IgD-negative memory B cell (primary cell): ENCODE measurements around the gene CARHSP1. TPM values are rescaled to one million over a fixed set of nuclear protein-coding genes. Genes with fewer than 3 reads are reported as not detected.
A peak's percentile ranks its signal among the peaks of the same experiment; 100 is the strongest.
"Not testable (repeated sequence)": the region's sequence is repeated elsewhere in the genome, so short reads cannot be mapped to it uniquely, and the experiment has no call there.

Experiments
- H3K27ac Mint-ChIP-seq, 3 donors: one replicate each; pipeline ENCODE4 v1.8.0; 2020 to 2022; ENCODE audit warnings: mild to moderate bottlenecking in 3 of 3, mixed read lengths in 3 of 3, moderate library complexity in 1 of 3
- H3K27me3 Mint-ChIP-seq: one replicate; pipeline ENCODE4 v1.8.0; 2021; ENCODE audit warnings: mixed read lengths
- H3K36me3 Mint-ChIP-seq: one replicate; pipeline ENCODE4 v1.8.0; 2020; ENCODE audit warnings: mild to moderate bottlenecking, mixed read lengths
- H3K4me1 Mint-ChIP-seq, 3 donors: one replicate each; pipeline ENCODE4 v1.8.0; 2020 to 2022; ENCODE audit warnings: mixed read lengths in 3 of 3, mild to moderate bottlenecking in 1 of 3
- H3K4me3 Mint-ChIP-seq, 4 donors: one replicate each; pipeline ENCODE4 v1.8.0; 2020 to 2022; ENCODE audit warnings: mild to moderate bottlenecking in 4 of 4, mixed read lengths in 4 of 4, moderate library complexity in 3 of 4
- H3K9me3 Mint-ChIP-seq, 3 donors: one replicate each; pipeline ENCODE4 v1.8.0; 2020 to 2021; ENCODE audit warnings: mixed read lengths in 3 of 3, mild to moderate bottlenecking in 1 of 3
- polyA plus RNA-seq: library from polyadenylated mRNA; unstranded; fragments of 300-500 nt; fragmentation: Illumina TruSeq; gene quantifications from one replicate; pipeline ENCODE4 v1.2.3, GENCODE V29; 2021

Gene CARHSP1
- 36.4 TPM for polyA plus RNA-seq

- Mint-ChIP-seq H3K4me1 (peaks cover 37 to 45% (median 37%) of the 10 kb centered on the region in 3 donors), H3K9me3 (no peaks in the 10 kb centered on the region), H3K4me3 (peak within 1 kb of the TSS; percentile 89 to 98 (median 92)), H3K27ac (peak within 1 kb of the TSS; percentile 71 to 91 (median 87)), H3K27me3 (no peaks in the 10 kb centered on the region), H3K36me3 (no peaks in the 10 kb centered on the region)
Observed at GRCh38 chr16:8868416-8869211, at the start of gene CARHSP1. Gene CARHSP1 (minus strand): TSS chr16:8869006. CDS start chr16:8859328, 9,678 bp downstream.

GRCh38 chr16:8917336-8917735 is 48.5 kb upstream of the CARHSP1 start:
- H3K27me3 Mint-ChIP-seq, H3K9me3 Mint-ChIP-seq, H3K4me3 Mint-ChIP-seq, H3K36me3 Mint-ChIP-seq: not testable (repeated sequence)
- peaks cover 0 to 13% (median 8%) of the 10 kb centered on the region in 3 donors for H3K4me1 Mint-ChIP-seq
- peak overlapping the region in 2 of 3 donors; percentile 26 to 77 for H3K27ac Mint-ChIP-seq

GRCh38 chr16:8916541-8917225 is 47.9 kb upstream of the CARHSP1 start:
- Mint-ChIP-seq H3K27me3 (no peaks in the 10 kb centered on the region), H3K4me3 (no peak overlapping the region), H3K4me1 (peaks cover 0 to 13% (median 8%) of the 10 kb centered on the region in 3 donors), H3K9me3 (no peaks in the 10 kb centered on the region), H3K27ac (peak overlapping the region in 2 of 3 donors; percentile 26 to 77), H3K36me3 (peaks cover 8% of the 10 kb centered on the region)

- H3K27ac Mint-ChIP-seq, result peak overlapping the region in 1 of 3 donors; percentile 61
Observed at GRCh38 chr16:8915722-8916301, 47.0 kb upstream of the CARHSP1 start.

GRCh38 chr16:8914098-8914497 is 45.3 kb upstream of the CARHSP1 start:
- Mint-ChIP-seq H3K36me3 (peaks cover 2% of the 10 kb centered on the region), H3K9me3 (no peaks in the 10 kb centered on the region), H3K4me3 (no peak overlapping the region), H3K27me3 (no peaks in the 10 kb centered on the region), H3K27ac (peak overlapping the region in 1 of 3 donors; percentile 53), H3K4me1 (peaks cover 1 to 9% (median 7%) of the 10 kb centered on the region in 3 donors)

More at GRCh38 chr16:8915722-8916301, 47.0 kb upstream of the CARHSP1 start:
- Mint-ChIP-seq H3K36me3 (peaks cover 8% of the 10 kb centered on the region), H3K4me3 (no peak overlapping the region), H3K27me3 (no peaks in the 10 kb centered on the region), H3K4me1 (peaks cover 0 to 13% (median 9%) of the 10 kb centered on the region in 3 donors), H3K9me3 (no peaks in the 10 kb centered on the region)

GRCh38 chr16:8912793-8913192 is 44.0 kb upstream of the CARHSP1 start:
- Mint-ChIP-seq H3K4me1 (peaks cover 1 to 9% (median 7%) of the 10 kb centered on the region in 3 donors), H3K36me3 (no peaks in the 10 kb centered on the region), H3K4me3 (no peak overlapping the region), H3K27me3 (no peaks in the 10 kb centered on the region), H3K9me3 (no peaks in the 10 kb centered on the region), H3K27ac (no peak overlapping the region)

- Mint-ChIP-seq H3K4me3 (no peak overlapping the region), H3K27me3 (no peaks in the 10 kb centered on the region), H3K36me3 (no peaks in the 10 kb centered on the region), H3K4me1 (peaks cover 0 to 5% (median 1%) of the 10 kb centered on the region in 3 donors), H3K9me3 (no peaks in the 10 kb centered on the region), H3K27ac (no peak overlapping the region)
Observed at GRCh38 chr16:8910811-8911210, 42.0 kb upstream of the CARHSP1 start.

- H3K4me3 Mint-ChIP-seq, result no peak overlapping the region
- no peaks in the 10 kb centered on the region for H3K36me3 Mint-ChIP-seq
- peak overlapping the region in 1 of 3 donors; percentile 64 for H3K27ac Mint-ChIP-seq
- H3K4me1 Mint-ChIP-seq, result peaks cover 0 to 5% (median 1%) of the 10 kb centered on the region in 3 donors
- H3K27me3 Mint-ChIP-seq, result no peaks in the 10 kb centered on the region
- H3K9me3 Mint-ChIP-seq, result no peaks in the 10 kb centered on the region
Observed at GRCh38 chr16:8908810-8909468, 40.1 kb upstream of the CARHSP1 start.

- Mint-ChIP-seq H3K27ac (peak overlapping the region in 1 of 3 donors; percentile 71), H3K4me3 (no peak overlapping the region), H3K9me3 (no peaks in the 10 kb centered on the region), H3K4me1 (peaks cover 0 to 5% (median 1%) of the 10 kb centered on the region in 3 donors), H3K36me3 (peaks cover 6% of the 10 kb centered on the region), H3K27me3 (no peaks in the 10 kb centered on the region)
Observed at GRCh38 chr16:8907096-8907495, 38.3 kb upstream of the CARHSP1 start.

- Mint-ChIP-seq H3K27me3 (no peaks in the 10 kb centered on the region), H3K27ac (peak overlapping the region in 1 of 3 donors; percentile 71), H3K36me3 (peaks cover 6% of the 10 kb centered on the region), H3K9me3 (no peaks in the 10 kb centered on the region), H3K4me3 (peak overlapping the region in 1 of 4 donors; percentile 12), H3K4me1 (peaks cover 0 to 1% (median 1%) of the 10 kb centered on the region in 3 donors)
Observed at GRCh38 chr16:8905795-8906591, 37.2 kb upstream of the CARHSP1 start.

GRCh38 chr16:8905168-8905762 is 36.5 kb upstream of the CARHSP1 start:
- Mint-ChIP-seq H3K4me1 (peaks cover 0 to 1% (median 0%) of the 10 kb centered on the region in 3 donors), H3K4me3 (no peak overlapping the region), H3K27me3 (no peaks in the 10 kb centered on the region), H3K27ac (peak overlapping the region in 1 of 3 donors; percentile 65), H3K9me3 (no peaks in the 10 kb centered on the region), H3K36me3 (peaks cover 9% of the 10 kb centered on the region)

GRCh38 chr16:8904018-8904430 is 35.2 kb upstream of the CARHSP1 start:
- peaks cover 9% of the 10 kb centered on the region for H3K36me3 Mint-ChIP-seq
- H3K27me3 Mint-ChIP-seq, result no peaks in the 10 kb centered on the region
- H3K4me1 Mint-ChIP-seq, result no peaks in the 10 kb centered on the region
- peak overlapping the region in 2 of 3 donors; percentile 27 to 42 for H3K27ac Mint-ChIP-seq
- no peak overlapping the region for H3K4me3 Mint-ChIP-seq
- no peaks in the 10 kb centered on the region for H3K9me3 Mint-ChIP-seq

- Mint-ChIP-seq H3K27me3 (no peaks in the 10 kb centered on the region), H3K27ac (peak overlapping the region in 1 of 3 donors; percentile 7), H3K9me3 (no peaks in the 10 kb centered on the region), H3K4me1 (no peaks in the 10 kb centered on the region), H3K36me3 (peaks cover 12% of the 10 kb centered on the region), H3K4me3 (no peak overlapping the region)
Observed at GRCh38 chr16:8903004-8903403, 34.2 kb upstream of the CARHSP1 start.
